H9 (cell line): ENCODE results near the gene R3HDM2. TPM values are rescaled to one million over a fixed set of nuclear protein-coding genes. Genes with fewer than 3 reads are reported as not detected.

ENCODE experiments used
- DNase-seq: peaks from one replicate; pipeline ENCODE4 v3.0.0-alpha.2; 2017
- H2AFZ ChIP-seq: one replicate; pipeline ENCODE4 v1.6.1; 2013; ENCODE audit warnings: mild to moderate bottlenecking, low read length, control low read depth, moderate library complexity
- H2AK5ac ChIP-seq: 2 replicates; pipeline ENCODE4 v1.6.1; 2013; ENCODE audit warnings: low read length, control low read depth, mixed read lengths; ENCODE audit not compliant: insufficient read length
- H2BK120ac ChIP-seq: one replicate; pipeline ENCODE4 v1.6.1; 2013; ENCODE audit warnings: low read depth, mild to moderate bottlenecking, low read length, control low read depth, inconsistent platforms; ENCODE audit not compliant: poor library complexity, severe bottlenecking
- H2BK12ac ChIP-seq: 2 replicates; pipeline ENCODE4 v1.6.1; 2013; ENCODE audit warnings: low read length, control low read depth, mixed read lengths, low read depth; ENCODE audit not compliant: insufficient read length
- H2BK15ac ChIP-seq: 2 replicates; pipeline ENCODE4 v1.6.1; 2013; ENCODE audit warnings: low read depth, low read length, control low read depth
- H2BK20ac ChIP-seq: one replicate; pipeline ENCODE4 v1.6.1; 2013; ENCODE audit warnings: low read depth, mild to moderate bottlenecking, low read length, control low read depth, inconsistent platforms; ENCODE audit not compliant: poor library complexity, severe bottlenecking
- H2BK5ac ChIP-seq: 2 replicates; pipeline ENCODE4 v1.6.1; 2013; ENCODE audit warnings: low read length, control low read depth, mixed read lengths; ENCODE audit not compliant: insufficient read length
- H3K14ac ChIP-seq: 2 replicates; pipeline ENCODE4 v1.6.1; 2013; ENCODE audit warnings: low read length, control low read depth; ENCODE audit not compliant: insufficient read depth
- H3K18ac ChIP-seq: 2 replicates; pipeline ENCODE4 v1.6.1; 2013; ENCODE audit warnings: low read depth, mild to moderate bottlenecking, mixed read lengths, low read length, control low read depth; ENCODE audit not compliant: insufficient read length
- H3K23ac ChIP-seq: 2 replicates; pipeline ENCODE4 v1.6.1; 2013; ENCODE audit warnings: low read length, control low read depth, mixed read lengths, low read depth; ENCODE audit not compliant: insufficient read length
- H3K23me2 ChIP-seq: 2 replicates; pipeline ENCODE4 v1.6.1; 2013; ENCODE audit warnings: low read depth, mild to moderate bottlenecking, mixed read lengths, low read length, control low read depth; ENCODE audit not compliant: insufficient read length, poor library complexity, severe bottlenecking
- H3K27ac ChIP-seq: 2 replicates; pipeline ENCODE4 v1.5.1; 2013; ENCODE audit warnings: low read length, control low read depth, mixed read lengths, low read depth; ENCODE audit not compliant: insufficient read length
- H3K27me3 ChIP-seq: 2 replicates; pipeline ENCODE4 v1.6.1; 2013; ENCODE audit warnings: low read length, control low read depth, inconsistent platforms; ENCODE audit not compliant: insufficient read depth
- H3K4ac ChIP-seq: 2 replicates; pipeline ENCODE4 v1.6.1; 2013; ENCODE audit warnings: low read depth, mild to moderate bottlenecking, control low read depth, inconsistent platforms, low read length, moderate library complexity
- H3K4me1 ChIP-seq: 2 replicates; pipeline ENCODE4 v1.6.1; 2013; ENCODE audit warnings: low read length, control low read depth, inconsistent platforms; ENCODE audit not compliant: insufficient read depth
- H3K4me2 ChIP-seq: 2 replicates; pipeline ENCODE4 v1.6.1; 2013; ENCODE audit warnings: low read length, control low read depth, mixed read lengths; ENCODE audit not compliant: insufficient read length, insufficient read depth
- H3K56ac ChIP-seq: 2 replicates; pipeline ENCODE4 v1.6.1; 2013; ENCODE audit warnings: low read depth, mild to moderate bottlenecking, mixed read lengths, low read length, control low read depth; ENCODE audit not compliant: insufficient read length
- H3K79me1 ChIP-seq: 2 replicates; pipeline ENCODE4 v1.6.1; 2013; ENCODE audit warnings: low read depth, mild to moderate bottlenecking, moderate library complexity, low read length, control low read depth, inconsistent platforms; ENCODE audit not compliant: insufficient read depth, poor library complexity, severe bottlenecking
- H3K79me2 ChIP-seq: 2 replicates; pipeline ENCODE4 v1.6.1; 2013; ENCODE audit warnings: low read length, control low read depth, inconsistent platforms; ENCODE audit not compliant: insufficient read depth
- H3K9ac ChIP-seq: 2 replicates; pipeline ENCODE4 v1.6.1; 2013; ENCODE audit warnings: low read length, control low read depth, mixed read lengths; ENCODE audit not compliant: insufficient read length; ENCODE audit errors: extremely low read depth
- H3K9me3 ChIP-seq: one replicate; pipeline ENCODE4 v1.6.1; 2013; ENCODE audit warnings: low read depth, low read length, inconsistent platforms; ENCODE audit not compliant: control insufficient read depth
- H3T11ph ChIP-seq: one replicate; pipeline ENCODE4 v1.6.1; 2013; ENCODE audit warnings: mild to moderate bottlenecking, low read length, control low read depth, inconsistent platforms
- H4K20me1 ChIP-seq: one replicate; pipeline ENCODE4 v1.6.1; 2013; ENCODE audit not compliant: control insufficient read depth, insufficient read length, insufficient read depth
- H4K5ac ChIP-seq: 2 replicates; pipeline ENCODE4 v1.6.1; 2013; ENCODE audit warnings: low read depth, mild to moderate bottlenecking, mixed read lengths, low read length, control low read depth; ENCODE audit not compliant: insufficient read length
- H4K8ac ChIP-seq: replicated peaks from 2 replicates; pipeline ENCODE4 v1.6.1; 2013; ENCODE audit warnings: low read length, control low read depth, mixed read lengths, low read depth; ENCODE audit not compliant: insufficient read length
- H4K91ac ChIP-seq: 2 replicates; pipeline ENCODE4 v1.6.1; 2013; ENCODE audit warnings: low read depth, mild to moderate bottlenecking, moderate library complexity, mixed read lengths, low read length, control low read depth; ENCODE audit not compliant: insufficient read length
- H3K27ac Mint-ChIP-seq, 3 experiments: 2 replicates in 2 of 3; 3 replicates in 1 of 3; pipeline ENCODE4 v1.8.0; 2020 to 2021; ENCODE audit warnings: mixed read lengths in 3 of 3, mild to moderate bottlenecking in 1 of 3, moderate library complexity in 1 of 3
- H3K27me3 Mint-ChIP-seq: 2 replicates; pipeline ENCODE4 v1.8.0; 2021; ENCODE audit warnings: low read depth, mild to moderate bottlenecking, moderate library complexity, mixed read lengths
- H3K36me3 Mint-ChIP-seq, 3 experiments: 2 replicates in 2 of 3; 3 replicates in 1 of 3; pipeline ENCODE4 v1.8.0; 2020 to 2021; ENCODE audit warnings: low read depth in 3 of 3, mixed read lengths in 3 of 3; ENCODE audit not compliant: insufficient read depth in 1 of 3
- H3K4me1 Mint-ChIP-seq, 2 experiments: 2 replicates each; pipeline ENCODE4 v1.8.0; 2020; ENCODE audit warnings: mixed read lengths in 2 of 2
- H3K4me3 Mint-ChIP-seq, 2 experiments: 2 replicates in 1 of 2; 3 replicates in 1 of 2; pipeline ENCODE4 v1.8.0; 2020 to 2021; ENCODE audit warnings: mild to moderate bottlenecking in 2 of 2, mixed read lengths in 2 of 2, moderate library complexity in 1 of 2
- H3K9me3 Mint-ChIP-seq, 2 experiments: 2 replicates in 1 of 2; 3 replicates in 1 of 2; pipeline ENCODE4 v1.8.0; 2020; ENCODE audit warnings: mild to moderate bottlenecking in 2 of 2, mixed read lengths in 2 of 2, moderate library complexity in 1 of 2
- WGBS: extraction: QIAGEN DNeasy Blood & Tissue Kit; methylation state at CpG from one replicate; pipeline ENCODE4 v1.1.7; 2013; ENCODE audit warnings: missing lambda C conversion rate, low lambda C conversion rate, mixed read lengths; ENCODE audit not compliant: insufficient read length; ENCODE audit errors: extremely low coverage; 5-methylcytosine and 5-hydroxymethylcytosine counted together
- total RNA-seq: library from RNA; stranded (reverse); gene quantifications from 2 replicates; pipeline ENCODE4 v1.2.1, GENCODE V29; 2021
- TF ChIP-seq, protein P1 (sequence below): fragments of 200-600 bp; sonication (generic); conservative IDR thresholded peaks from 3 replicates; pipeline ENCODE4 v1.8.0; 2021; ENCODE audit warnings: antibody characterized with exemption, mild to moderate bottlenecking

The R3HDM2 gene
- total RNA-seq, 1 experiment from 2014 or later, result 43.9 TPM

DNA sequence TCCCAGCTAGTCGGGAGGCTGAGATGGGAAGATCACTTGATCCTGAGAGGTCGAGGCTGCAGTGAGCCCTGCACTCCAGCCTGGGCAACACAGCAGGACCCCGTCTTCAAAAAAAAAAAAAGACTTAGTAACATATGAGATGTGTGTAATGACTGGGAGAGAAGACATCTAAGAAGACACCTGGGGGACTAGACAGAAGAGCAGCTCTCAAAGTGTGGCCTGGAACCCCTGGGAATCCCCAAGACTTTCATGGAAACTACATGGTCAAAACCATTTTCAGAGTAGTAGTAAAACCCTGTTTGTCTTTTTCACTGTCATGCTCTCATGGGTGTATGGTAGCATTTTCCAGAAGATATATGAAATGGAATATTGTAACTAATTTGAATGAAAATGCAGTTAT, 45.3 kb downstream of the R3HDM2 start:
- H3K4me1 ChIP-seq, result no peaks in the 10 kb centered on the region; the same call in 1 of the 2 replicates
- no peak overlapping the region for H3K4ac ChIP-seq
- no peak overlapping the region for H2BK120ac ChIP-seq
- peaks cover 2 to 20% (median 19%) of the 10 kb centered on the region in 3 experiments; a peak in 6 of 7 replicates for H3K36me3 Mint-ChIP-seq
- no peak overlapping the region for H4K8ac ChIP-seq
- no peak overlapping the region for H2BK12ac ChIP-seq
- H3K9ac ChIP-seq, result no peak overlapping the region
- H2BK15ac ChIP-seq, result no peak overlapping the region
- no peaks in the 10 kb centered on the region for H3K27me3 Mint-ChIP-seq
- no peak overlapping the region for H2AK5ac ChIP-seq
- H2BK5ac ChIP-seq, result no peak overlapping the region
- H2BK20ac ChIP-seq, result no peak overlapping the region
- H3K79me2 ChIP-seq, result no peaks in the 10 kb centered on the region
- H3K27me3 ChIP-seq, result no peaks in the 10 kb centered on the region
- no peak overlapping the region for H3K18ac ChIP-seq
- no peak overlapping the region for H4K91ac ChIP-seq
- no peaks in the 10 kb centered on the region for H3K23me2 ChIP-seq
- H3K4me2 ChIP-seq, result no peak overlapping the region
- WGBS, result no CpG with 5 or more reads among the region's 3 CpGs
- no peak overlapping the region for H3K56ac ChIP-seq
- H2AFZ ChIP-seq, result no peak overlapping the region
- H3K27ac Mint-ChIP-seq, result peak overlapping the region in 1 of 3 experiments; percentile 67; a peak in 2 of 7 replicates
- TF ChIP-seq, protein P1, sequence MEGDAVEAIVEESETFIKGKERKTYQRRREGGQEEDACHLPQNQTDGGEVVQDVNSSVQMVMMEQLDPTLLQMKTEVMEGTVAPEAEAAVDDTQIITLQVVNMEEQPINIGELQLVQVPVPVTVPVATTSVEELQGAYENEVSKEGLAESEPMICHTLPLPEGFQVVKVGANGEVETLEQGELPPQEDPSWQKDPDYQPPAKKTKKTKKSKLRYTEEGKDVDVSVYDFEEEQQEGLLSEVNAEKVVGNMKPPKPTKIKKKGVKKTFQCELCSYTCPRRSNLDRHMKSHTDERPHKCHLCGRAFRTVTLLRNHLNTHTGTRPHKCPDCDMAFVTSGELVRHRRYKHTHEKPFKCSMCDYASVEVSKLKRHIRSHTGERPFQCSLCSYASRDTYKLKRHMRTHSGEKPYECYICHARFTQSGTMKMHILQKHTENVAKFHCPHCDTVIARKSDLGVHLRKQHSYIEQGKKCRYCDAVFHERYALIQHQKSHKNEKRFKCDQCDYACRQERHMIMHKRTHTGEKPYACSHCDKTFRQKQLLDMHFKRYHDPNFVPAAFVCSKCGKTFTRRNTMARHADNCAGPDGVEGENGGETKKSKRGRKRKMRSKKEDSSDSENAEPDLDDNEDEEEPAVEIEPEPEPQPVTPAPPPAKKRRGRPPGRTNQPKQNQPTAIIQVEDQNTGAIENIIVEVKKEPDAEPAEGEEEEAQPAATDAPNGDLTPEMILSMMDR, result no peak
- H3K27ac ChIP-seq, result no peak overlapping the region
- H3K9me3 ChIP-seq, result no peaks in the 10 kb centered on the region
- no peaks in the 10 kb centered on the region for H3K9me3 Mint-ChIP-seq
- H3K4me3 Mint-ChIP-seq, result no peak overlapping the region
- no peak overlapping the region for H3K14ac ChIP-seq
- no peak overlapping the region for H4K5ac ChIP-seq
- no peak overlapping the region for H3T11ph ChIP-seq
- no peak for DNase-seq
- no peaks in the 10 kb centered on the region for H3K79me1 ChIP-seq
- no peaks in the 10 kb centered on the region for H4K20me1 ChIP-seq
- H3K4me1 Mint-ChIP-seq, result peaks cover 9 to 10% of the 10 kb centered on the region in 2 experiments
- no peak overlapping the region for H3K23ac ChIP-seq
